Measurements from ENCODE around the gene ZNF521. TPM values are rescaled to one million over a fixed set of nuclear protein-coding genes. Genes with fewer than 3 reads are reported as not detected.

Gene ZNF521
- total RNA-seq, 2 donors from 2014 or later, result 3.8 to 5.3 TPM

- no peak for TF ChIP-seq CTCF (IDR thresholded peaks at IDR 0.05)
- no peak overlapping the region for H3K27ac ChIP-seq
- no peak overlapping the region for H3K4me3 ChIP-seq
- H3K9ac ChIP-seq (ENCODE audit: low read depth in 2 of 2, low read length in 2 of 2), result no peak overlapping the region
- H3K4me1 ChIP-seq, result no peaks in the 10 kb centered on the region
- no peaks in the 10 kb centered on the region for H3K36me3 ChIP-seq
- DNase-seq, result no peak
- no peaks in the 10 kb centered on the region for H3K27me3 ChIP-seq
- intact Hi-C loops (cut with DNase I), result no loop called here
- H3K9me3 ChIP-seq, result no peaks in the 10 kb centered on the region
Observed at GRCh38 chr18:25289001-25289631, 62.9 kb downstream of the ZNF521 start.

- Histone ChIP-seq H3K27ac (no peak overlapping the region), H3K9ac (ENCODE audit: low read depth in 2 of 2, low read length in 2 of 2) (no peak overlapping the region), H3K4me3 (no peak overlapping the region), H3K4me1 (no peaks in the 10 kb centered on the region), H3K36me3 (no peaks in the 10 kb centered on the region), H3K27me3 (no peaks in the 10 kb centered on the region), H3K9me3 (no peaks in the 10 kb centered on the region)
- no peak for DNase-seq
- intact Hi-C loops (cut with DNase I), result no loop called here
- no peak for TF ChIP-seq CTCF (IDR thresholded peaks at IDR 0.05)
Observed at GRCh38 chr18:25288340-25288938, 63.5 kb downstream of the ZNF521 start.

GRCh38 chr18:25287106-25287505 is 64.9 kb downstream of the ZNF521 start:
- Histone ChIP-seq H3K4me3 (no peak overlapping the region), H3K9ac (ENCODE audit: low read depth in 2 of 2, low read length in 2 of 2) (no peak overlapping the region), H3K36me3 (no peaks in the 10 kb centered on the region), H3K27me3 (no peaks in the 10 kb centered on the region), H3K9me3 (no peaks in the 10 kb centered on the region), H3K4me1 (no peaks in the 10 kb centered on the region), H3K27ac (no peak overlapping the region)
- intact Hi-C loops (cut with DNase I), result no loop called here
- no peak for DNase-seq
- TF ChIP-seq CTCF (IDR thresholded peaks at IDR 0.05), result no peak

GRCh38 chr18:25284861-25285550 is 67.0 kb downstream of the ZNF521 start:
- Histone ChIP-seq H3K27me3 (no peaks in the 10 kb centered on the region), H3K4me3 (no peak overlapping the region), H3K9ac (ENCODE audit: low read depth in 2 of 2, low read length in 2 of 2) (no peak overlapping the region), H3K9me3 (no peaks in the 10 kb centered on the region), H3K4me1 (no peaks in the 10 kb centered on the region), H3K27ac (no peak overlapping the region), H3K36me3 (no peaks in the 10 kb centered on the region)
- TF ChIP-seq CTCF (IDR thresholded peaks at IDR 0.05), result no peak
- intact Hi-C loops (cut with DNase I), result no loop called here
- DNase-seq, result no peak

GRCh38 chr18:25284281-25284680 is 67.7 kb downstream of the ZNF521 start:
- Histone ChIP-seq H3K27me3 (no peaks in the 10 kb centered on the region), H3K27ac (no peak overlapping the region), H3K36me3 (no peaks in the 10 kb centered on the region), H3K9ac (ENCODE audit: low read depth in 2 of 2, low read length in 2 of 2) (no peak overlapping the region), H3K4me1 (no peaks in the 10 kb centered on the region), H3K4me3 (no peak overlapping the region), H3K9me3 (no peaks in the 10 kb centered on the region)
- DNase-seq, result no peak
- TF ChIP-seq CTCF (IDR thresholded peaks at IDR 0.05), result no peak
- intact Hi-C loops (cut with DNase I), result no loop called here

Measured in colonic mucosa (tissue), 4 donors.